Panc1 (cell line): Measurements from ENCODE around the gene DHRSX.

Experiments used
- POLR2AphosphoS5 ChIP-seq: IDR thresholded peaks from 2 replicates; pipeline ENCODE4 v1.6.1; 2012; ENCODE audit warnings: mild to moderate bottlenecking, low read depth, low read length, moderate library complexity
- SIN3A ChIP-seq: IDR thresholded peaks from 2 replicates; pipeline ENCODE4 v1.6.1; 2012; ENCODE audit warnings: low read depth, mild to moderate bottlenecking, low read length, moderate library complexity, borderline replicate concordance; ENCODE audit not compliant: insufficient read depth
- TF ChIP-seq, protein P1 (sequence below): fragments of 450-650 bp; IDR thresholded peaks from 2 replicates; pipeline ENCODE4 v1.5.1; 2017; ENCODE audit warnings: mild to moderate bottlenecking
- TF ChIP-seq, protein P2 (sequence below), 2 experiments: IDR thresholded peaks; 2 replicates each; pipeline ENCODE4 v1.6.1; 2011 to 2012; ENCODE audit warnings: low read depth in 2 of 2, control low read depth in 1 of 2, low read length in 1 of 2, mild to moderate bottlenecking in 1 of 2, moderate library complexity in 1 of 2; ENCODE audit not compliant: insufficient read depth in 1 of 2

DNA sequence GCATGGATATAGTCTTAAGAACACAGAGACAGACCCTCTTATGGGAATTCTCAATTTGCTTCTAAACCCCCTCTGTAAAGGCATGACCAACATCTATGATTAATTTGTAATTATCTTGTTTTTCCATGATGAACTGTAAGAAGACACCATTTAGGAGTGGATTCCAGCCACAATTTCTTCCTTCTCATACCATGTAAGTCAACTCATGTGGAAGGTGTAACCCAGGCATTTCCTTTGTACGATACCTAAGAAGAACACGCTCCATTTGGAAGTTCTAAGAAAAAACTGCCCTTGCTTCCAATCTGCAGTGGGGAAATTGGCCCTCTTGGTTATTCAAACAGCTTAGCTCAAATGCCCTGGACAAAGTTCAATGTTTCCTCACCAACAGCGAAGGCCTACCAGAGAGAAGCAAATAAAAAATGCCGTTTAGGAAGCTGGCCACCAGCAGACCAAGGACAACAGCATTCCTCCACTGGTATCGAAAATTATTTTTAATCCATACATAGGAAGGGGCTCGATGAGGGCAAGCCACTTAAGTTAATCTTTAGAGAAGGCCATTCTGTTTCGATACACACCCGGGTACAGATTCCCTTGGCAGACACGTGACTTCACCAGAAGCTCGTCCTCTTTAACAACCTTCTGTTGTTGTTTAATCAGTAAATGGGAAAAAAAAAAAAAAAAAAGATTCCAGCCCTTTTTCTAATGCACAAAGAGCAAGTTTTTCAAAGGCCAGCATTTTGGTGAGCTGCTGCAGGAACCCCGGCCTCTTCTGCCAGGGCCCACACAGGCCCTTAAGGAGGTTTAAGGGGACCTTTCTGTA lies 2.6 kb downstream of the DHRSX start:
- TF ChIP-seq, protein P1, sequence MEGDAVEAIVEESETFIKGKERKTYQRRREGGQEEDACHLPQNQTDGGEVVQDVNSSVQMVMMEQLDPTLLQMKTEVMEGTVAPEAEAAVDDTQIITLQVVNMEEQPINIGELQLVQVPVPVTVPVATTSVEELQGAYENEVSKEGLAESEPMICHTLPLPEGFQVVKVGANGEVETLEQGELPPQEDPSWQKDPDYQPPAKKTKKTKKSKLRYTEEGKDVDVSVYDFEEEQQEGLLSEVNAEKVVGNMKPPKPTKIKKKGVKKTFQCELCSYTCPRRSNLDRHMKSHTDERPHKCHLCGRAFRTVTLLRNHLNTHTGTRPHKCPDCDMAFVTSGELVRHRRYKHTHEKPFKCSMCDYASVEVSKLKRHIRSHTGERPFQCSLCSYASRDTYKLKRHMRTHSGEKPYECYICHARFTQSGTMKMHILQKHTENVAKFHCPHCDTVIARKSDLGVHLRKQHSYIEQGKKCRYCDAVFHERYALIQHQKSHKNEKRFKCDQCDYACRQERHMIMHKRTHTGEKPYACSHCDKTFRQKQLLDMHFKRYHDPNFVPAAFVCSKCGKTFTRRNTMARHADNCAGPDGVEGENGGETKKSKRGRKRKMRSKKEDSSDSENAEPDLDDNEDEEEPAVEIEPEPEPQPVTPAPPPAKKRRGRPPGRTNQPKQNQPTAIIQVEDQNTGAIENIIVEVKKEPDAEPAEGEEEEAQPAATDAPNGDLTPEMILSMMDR: no peak
- TF ChIP-seq SIN3A: no peak
- TF ChIP-seq POLR2AphosphoS5: no peak
- TF ChIP-seq, protein P2, sequence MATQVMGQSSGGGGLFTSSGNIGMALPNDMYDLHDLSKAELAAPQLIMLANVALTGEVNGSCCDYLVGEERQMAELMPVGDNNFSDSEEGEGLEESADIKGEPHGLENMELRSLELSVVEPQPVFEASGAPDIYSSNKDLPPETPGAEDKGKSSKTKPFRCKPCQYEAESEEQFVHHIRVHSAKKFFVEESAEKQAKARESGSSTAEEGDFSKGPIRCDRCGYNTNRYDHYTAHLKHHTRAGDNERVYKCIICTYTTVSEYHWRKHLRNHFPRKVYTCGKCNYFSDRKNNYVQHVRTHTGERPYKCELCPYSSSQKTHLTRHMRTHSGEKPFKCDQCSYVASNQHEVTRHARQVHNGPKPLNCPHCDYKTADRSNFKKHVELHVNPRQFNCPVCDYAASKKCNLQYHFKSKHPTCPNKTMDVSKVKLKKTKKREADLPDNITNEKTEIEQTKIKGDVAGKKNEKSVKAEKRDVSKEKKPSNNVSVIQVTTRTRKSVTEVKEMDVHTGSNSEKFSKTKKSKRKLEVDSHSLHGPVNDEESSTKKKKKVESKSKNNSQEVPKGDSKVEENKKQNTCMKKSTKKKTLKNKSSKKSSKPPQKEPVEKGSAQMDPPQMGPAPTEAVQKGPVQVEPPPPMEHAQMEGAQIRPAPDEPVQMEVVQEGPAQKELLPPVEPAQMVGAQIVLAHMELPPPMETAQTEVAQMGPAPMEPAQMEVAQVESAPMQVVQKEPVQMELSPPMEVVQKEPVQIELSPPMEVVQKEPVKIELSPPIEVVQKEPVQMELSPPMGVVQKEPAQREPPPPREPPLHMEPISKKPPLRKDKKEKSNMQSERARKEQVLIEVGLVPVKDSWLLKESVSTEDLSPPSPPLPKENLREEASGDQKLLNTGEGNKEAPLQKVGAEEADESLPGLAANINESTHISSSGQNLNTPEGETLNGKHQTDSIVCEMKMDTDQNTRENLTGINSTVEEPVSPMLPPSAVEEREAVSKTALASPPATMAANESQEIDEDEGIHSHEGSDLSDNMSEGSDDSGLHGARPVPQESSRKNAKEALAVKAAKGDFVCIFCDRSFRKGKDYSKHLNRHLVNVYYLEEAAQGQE (IDR thresholded peaks at IDR 0.05; ENCODE audit: insufficient read depth in 1 of 2, low read depth in 2 of 2, low read length in 1 of 2): no peak
